ENCODE results near the gene UBE3C.

UBE3C gene

DNA sequence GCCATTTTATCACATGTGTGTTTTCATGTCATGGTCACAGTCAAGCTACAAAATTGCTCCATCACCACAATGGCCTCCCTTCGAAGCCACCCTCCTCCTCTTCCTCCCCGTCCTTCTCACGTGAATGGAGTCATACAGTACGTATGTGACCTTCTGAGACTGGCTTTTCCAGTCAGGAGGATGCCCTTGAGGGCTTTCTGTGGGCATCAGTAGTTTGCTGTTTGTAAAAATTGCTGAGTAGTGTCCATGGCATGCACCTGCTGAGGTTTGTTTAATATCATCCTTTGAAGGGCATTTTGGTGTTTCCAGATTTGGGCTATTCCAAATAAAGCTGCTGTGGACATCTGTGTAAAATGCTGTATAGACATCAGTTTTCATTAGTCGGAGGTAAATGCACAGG is 5.9 kb upstream of the UBE3C start:
- H3K4me3 ChIP-seq (replicated peaks; ENCODE audit: low read depth, low read length) = no peak overlapping the region
- DNase-seq (ENCODE audit: extremely low read depth, low read depth) = no peak
- TF ChIP-seq, protein P1, sequence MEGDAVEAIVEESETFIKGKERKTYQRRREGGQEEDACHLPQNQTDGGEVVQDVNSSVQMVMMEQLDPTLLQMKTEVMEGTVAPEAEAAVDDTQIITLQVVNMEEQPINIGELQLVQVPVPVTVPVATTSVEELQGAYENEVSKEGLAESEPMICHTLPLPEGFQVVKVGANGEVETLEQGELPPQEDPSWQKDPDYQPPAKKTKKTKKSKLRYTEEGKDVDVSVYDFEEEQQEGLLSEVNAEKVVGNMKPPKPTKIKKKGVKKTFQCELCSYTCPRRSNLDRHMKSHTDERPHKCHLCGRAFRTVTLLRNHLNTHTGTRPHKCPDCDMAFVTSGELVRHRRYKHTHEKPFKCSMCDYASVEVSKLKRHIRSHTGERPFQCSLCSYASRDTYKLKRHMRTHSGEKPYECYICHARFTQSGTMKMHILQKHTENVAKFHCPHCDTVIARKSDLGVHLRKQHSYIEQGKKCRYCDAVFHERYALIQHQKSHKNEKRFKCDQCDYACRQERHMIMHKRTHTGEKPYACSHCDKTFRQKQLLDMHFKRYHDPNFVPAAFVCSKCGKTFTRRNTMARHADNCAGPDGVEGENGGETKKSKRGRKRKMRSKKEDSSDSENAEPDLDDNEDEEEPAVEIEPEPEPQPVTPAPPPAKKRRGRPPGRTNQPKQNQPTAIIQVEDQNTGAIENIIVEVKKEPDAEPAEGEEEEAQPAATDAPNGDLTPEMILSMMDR (IDR thresholded peaks at IDR 0.05; ENCODE audit: low read depth, low read length, missing control alignments) = no peak

GRCh38 chr7:157133304-157133703 is 5.4 kb upstream of the UBE3C start:
- DNase-seq (ENCODE audit: extremely low read depth, low read depth) = no peak
- H3K4me3 ChIP-seq (replicated peaks; ENCODE audit: low read depth, low read length) = no peak overlapping the region
- TF ChIP-seq, protein P1 (IDR thresholded peaks at IDR 0.05; ENCODE audit: low read depth, low read length, missing control alignments) = no peak

GRCh38 chr7:157136372-157136771 is 2.4 kb upstream of the UBE3C start:
- TF ChIP-seq, protein P1 (IDR thresholded peaks at IDR 0.05; ENCODE audit: low read depth, low read length, missing control alignments) = peak; percentile 26
- DNase-seq (ENCODE audit: extremely low read depth, low read depth) = peak; percentile 31
- H3K4me3 ChIP-seq (replicated peaks; ENCODE audit: low read depth, low read length) = no peak overlapping the region

DNA sequence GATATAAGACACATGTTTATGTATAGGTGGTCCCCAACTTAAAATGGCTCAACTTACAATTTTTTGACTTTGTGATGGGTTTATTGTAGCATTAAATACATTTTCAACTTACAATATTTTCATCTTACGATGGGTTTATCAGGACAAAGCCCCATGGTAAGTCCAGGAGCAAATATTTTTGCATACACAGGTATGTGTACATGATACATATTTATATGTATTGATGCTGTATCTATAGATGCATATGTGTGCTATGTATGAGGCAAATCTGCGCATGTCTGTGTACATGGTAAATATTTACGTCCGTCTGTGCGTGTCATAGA is 664 bp upstream of the UBE3C start:
- H3K4me3 ChIP-seq (replicated peaks; ENCODE audit: low read depth, low read length) = peak overlapping the region; percentile 87
- DNase-seq (ENCODE audit: extremely low read depth, low read depth) = no peak
- TF ChIP-seq, protein P1 (IDR thresholded peaks at IDR 0.05; ENCODE audit: low read depth, low read length, missing control alignments) = no peak

DNA sequence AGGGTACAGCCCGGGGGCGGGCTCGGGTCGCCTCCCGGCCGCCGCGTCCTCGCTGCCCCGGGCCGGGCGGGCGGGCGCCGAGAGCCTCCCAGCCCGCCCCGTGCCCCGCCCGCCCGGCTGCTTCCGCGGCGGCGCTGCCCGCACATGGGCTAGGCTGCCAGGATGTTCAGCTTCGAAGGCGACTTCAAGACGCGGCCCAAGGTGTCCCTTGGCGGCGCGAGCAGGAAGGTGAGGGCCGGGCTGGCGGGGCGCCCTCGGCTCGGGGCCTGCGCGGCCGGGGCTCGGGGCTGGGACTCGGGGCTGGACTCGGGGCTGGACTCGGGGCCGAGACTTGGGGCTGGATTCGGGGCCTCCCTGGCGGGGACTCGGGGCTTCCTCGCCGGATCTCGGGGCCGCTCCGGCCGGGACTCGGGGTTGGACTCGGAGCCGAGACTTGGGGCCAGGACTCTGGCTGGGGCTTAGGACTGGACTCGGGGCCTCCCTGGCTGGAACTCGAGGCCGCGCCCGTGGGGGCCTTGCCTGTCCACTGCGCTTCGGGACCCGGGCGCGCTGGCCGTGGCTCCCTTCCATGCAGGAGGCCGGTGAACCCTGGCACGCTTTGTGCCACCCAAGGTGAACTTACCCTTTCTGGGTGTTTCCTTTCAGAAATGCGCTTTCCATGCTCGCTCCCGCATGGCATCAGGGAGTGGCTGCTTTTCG is 534 bp downstream of the UBE3C start:
- no peak for DNase-seq (ENCODE audit: extremely low read depth, low read depth)
- peak overlapping the region; percentile 87 for H3K4me3 ChIP-seq (replicated peaks; ENCODE audit: low read depth, low read length)
- TF ChIP-seq, protein P1 (IDR thresholded peaks at IDR 0.05; ENCODE audit: low read depth, low read length, missing control alignments) = no peak

- peak overlapping the region; percentile 87 for H3K4me3 ChIP-seq (replicated peaks; ENCODE audit: low read depth, low read length)
- TF ChIP-seq, protein P1 (IDR thresholded peaks at IDR 0.05; ENCODE audit: low read depth, low read length, missing control alignments) = no peak
- no peak for DNase-seq (ENCODE audit: extremely low read depth, low read depth)
Observed at GRCh38 chr7:157139810-157140510, 1.2 kb downstream of the UBE3C start.
